RWPE1 (cell line): ENCODE results near the gene DPP9.

Experiments used
- CTCF ChIA-PET: fragments of 350-600 bp; sonication (Branson Sonifier 250); formaldehyde crosslinking; extraction: SDS; loops from one replicate; lab custom pipeline; 2021; lab: Yijun Ruan, JAX
- POLR2A ChIA-PET: fragments of 400-600 bp; formaldehyde crosslinking; extraction: SDS; loops from one replicate; lab custom pipeline; 2020; ENCODE audit warnings: antibody characterized with exemption; ENCODE audit not compliant: low non-redundant PET; lab: Yijun Ruan, JAX
- DNase-seq: peaks from one replicate; pipeline ENCODE4 v3.0.0; 2012; ENCODE audit warnings: low spot score
- H3K27ac ChIP-seq: fragments of 450-650 bp; 2 replicates; pipeline ENCODE4 v1.5.1; 2017
- CTCF ChIP-seq: fragments of 450-650 bp; conservative IDR thresholded peaks from 2 replicates; pipeline ENCODE4 v1.5.1; 2017; ENCODE audit warnings: low read depth, mild to moderate bottlenecking

The DPP9 gene

GRCh38 chr19:4760285-4760650 is 36.6 kb upstream of the DPP9 start:
- POLR2A ChIA-PET: interaction anchor here (0.6 kb wide), 1 partner anchor 30 kb away, joined by 3 read pairs; no protein-coding TSS in a partner anchor
- CTCF ChIA-PET: interaction anchor here (1.6 kb wide), 1 partner anchor 31 kb away, joined by 5 read pairs; no protein-coding TSS in a partner anchor
- no peak overlapping the region for H3K27ac ChIP-seq
- no peak for TF ChIP-seq CTCF
- DNase-seq: no peak

- CTCF ChIA-PET: interaction anchor here (1.6 kb wide), 1 partner anchor 31 kb away, joined by 5 read pairs; no protein-coding TSS in a partner anchor
- peak; percentile 99 for DNase-seq
- no peak for TF ChIP-seq CTCF
- no peak overlapping the region for H3K27ac ChIP-seq
- POLR2A ChIA-PET: no interaction called here
Observed at GRCh38 chr19:4759388-4760284, 36.0 kb upstream of the DPP9 start.

DNA sequence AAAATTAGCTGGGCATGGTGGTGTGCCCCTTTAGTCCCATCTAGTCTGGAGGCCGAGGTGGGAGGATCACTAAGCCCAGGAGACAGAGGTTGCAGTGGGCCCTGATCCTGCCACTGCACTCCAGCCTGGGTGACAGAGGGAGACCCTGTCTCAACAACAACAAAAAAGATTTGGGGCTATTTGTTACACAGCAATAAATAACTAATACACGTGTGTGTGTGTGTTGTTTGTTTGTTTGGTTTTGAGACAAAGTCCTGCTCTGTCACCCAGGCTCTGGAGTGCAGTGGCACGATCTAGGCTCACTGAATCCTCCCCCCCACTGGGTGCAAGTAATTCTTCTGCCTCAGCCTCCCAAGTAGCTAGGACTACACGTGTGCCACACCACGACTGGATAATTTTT is 35.0 kb upstream of the DPP9 start:
- no peak for TF ChIP-seq CTCF
- ChIA-PET CTCF (no interaction called here), POLR2A (no interaction called here)
- DNase-seq: no peak
- H3K27ac ChIP-seq: no peak overlapping the region

DNA sequence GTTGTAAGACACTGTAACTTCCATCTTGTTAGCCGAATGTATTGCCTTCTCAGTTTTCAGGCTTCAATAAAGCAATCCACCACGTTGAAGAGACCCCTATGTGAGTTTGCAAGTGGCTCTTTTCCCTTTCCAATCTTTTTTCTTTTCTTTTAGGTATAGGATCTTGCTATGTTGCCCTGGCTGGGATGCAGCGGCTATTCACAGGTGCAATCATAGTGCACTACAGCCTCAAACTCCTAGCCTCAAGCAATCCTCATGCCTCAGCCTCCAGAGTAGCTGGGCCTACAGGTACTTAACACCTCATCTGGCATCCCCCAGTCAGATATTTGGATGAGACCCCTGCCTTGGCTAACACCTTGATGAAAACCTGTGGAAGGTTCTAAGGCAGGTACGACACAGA is 34.4 kb upstream of the DPP9 start:
- POLR2A ChIA-PET: no interaction called here
- no peak for TF ChIP-seq CTCF
- no peak for DNase-seq
- no peak overlapping the region for H3K27ac ChIP-seq
- CTCF ChIA-PET: no interaction called here

DNA sequence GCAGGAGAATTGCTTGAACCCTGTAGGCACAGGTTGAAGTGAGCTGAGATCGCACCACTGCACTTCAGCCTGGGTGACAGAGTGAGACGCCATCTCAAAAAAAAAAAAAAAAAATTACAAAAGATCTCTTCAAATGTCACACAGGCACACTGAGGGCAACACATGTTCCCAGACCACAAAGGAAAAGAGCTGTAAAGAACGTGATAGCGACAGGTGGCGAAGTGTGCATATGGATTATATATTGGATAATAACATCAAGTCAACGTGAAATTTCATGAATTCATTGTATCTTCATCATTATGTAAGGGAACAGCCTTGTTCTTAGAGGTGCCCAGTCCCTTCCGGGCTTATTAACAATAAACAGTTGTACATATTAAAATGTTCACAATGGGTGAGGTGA is 31.8 kb upstream of the DPP9 start:
- TF ChIP-seq CTCF: no peak
- POLR2A ChIA-PET: no interaction called here
- CTCF ChIA-PET: no interaction called here
- no peak for DNase-seq
- no peak overlapping the region for H3K27ac ChIP-seq

DNA sequence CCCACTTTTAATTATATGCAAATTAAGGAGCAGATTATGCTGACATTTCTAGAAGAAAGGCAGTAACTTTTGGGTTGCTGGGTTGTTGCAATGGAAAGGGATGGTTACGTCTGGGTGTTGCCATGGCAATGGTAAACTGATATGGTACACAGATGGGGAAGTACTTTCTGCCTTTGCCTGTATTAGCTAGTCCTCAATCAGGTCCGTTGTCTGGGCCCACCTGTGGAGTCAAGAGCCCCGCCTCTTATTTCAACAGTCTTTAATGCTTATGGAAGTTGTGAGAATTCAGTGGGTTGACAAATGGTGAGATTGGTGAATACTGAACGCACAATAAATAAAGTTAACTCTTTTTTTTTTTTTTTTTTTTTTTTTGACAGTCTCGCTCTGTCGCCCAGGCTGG is 30.6 kb upstream of the DPP9 start:
- DNase-seq: no peak

More for the DNA sequence above, 30.6 kb upstream of the DPP9 start:
- POLR2A ChIA-PET: no interaction called here
- no peak overlapping the region for H3K27ac ChIP-seq
- CTCF ChIA-PET: interaction anchor here (0.7 kb wide), 1 partner anchor 181 kb away, joined by 3 read pairs; no protein-coding TSS in a partner anchor
- no peak for TF ChIP-seq CTCF
